Measurements from ENCODE around the gene PCDHGB3.

The PCDHGB3 gene

GRCh38 chr5:141421489-141421855 is 51.4 kb downstream of the PCDHGB3 start:
- DNase-seq = no peak

Measured in suppressor macrophage treated with lipopolysaccharide for 1 hour (primary cell).